Stimulated activated CD8-positive, alpha-beta memory T cell treated with anti-CD3 and anti-CD28 coated beads, Interleukin-12 subunit alpha, Interleukin-12 subunit beta, amount 100 ng/mL, for 24 hours (primary cell): Measurements from ENCODE around the gene KCNQ4.

Experiments
- DNase-seq: peaks from one replicate; pipeline ENCODE4 v3.0.0-alpha.2; 2020; ENCODE audit errors: extremely low read depth

KCNQ4 gene

GRCh38 chr1:40776236-40777072 is 7.1 kb upstream of the KCNQ4 start:
- DNase-seq = no peak

DNA sequence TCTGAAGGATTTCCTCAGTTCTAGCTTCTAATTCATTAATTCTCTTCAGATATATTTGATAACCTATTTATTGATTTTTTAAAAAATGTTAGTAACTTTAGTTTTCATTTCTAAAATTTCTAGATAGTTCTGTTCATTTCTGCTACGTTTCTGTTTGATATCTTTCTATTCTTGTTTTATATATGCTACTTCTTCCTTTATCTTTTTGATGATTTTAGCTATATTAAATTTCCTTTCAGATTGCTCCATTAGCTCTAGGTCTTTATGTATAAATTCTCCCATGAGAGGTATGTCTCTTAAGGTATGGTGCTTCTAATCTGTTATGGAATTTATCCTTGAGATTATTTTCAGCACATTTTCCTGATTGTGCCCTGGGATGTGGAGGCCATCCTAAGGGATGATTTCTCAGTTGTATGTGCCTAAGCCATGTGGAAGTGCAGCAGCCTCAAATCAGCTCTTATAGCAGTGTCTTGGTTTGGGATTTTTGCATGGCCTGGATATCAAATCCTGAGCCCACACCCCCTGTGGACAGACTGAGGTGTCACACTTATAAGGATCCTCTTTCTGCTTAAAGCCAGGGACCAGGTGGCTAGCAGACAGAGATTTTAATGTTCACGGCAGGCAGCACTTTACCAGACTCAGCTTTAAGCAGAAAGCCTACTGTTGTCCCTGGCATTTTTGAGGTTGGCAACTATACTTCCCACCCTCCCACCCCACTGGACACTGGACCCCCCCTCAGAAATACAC is 6.2 kb upstream of the KCNQ4 start:
- no peak for DNase-seq

DNA sequence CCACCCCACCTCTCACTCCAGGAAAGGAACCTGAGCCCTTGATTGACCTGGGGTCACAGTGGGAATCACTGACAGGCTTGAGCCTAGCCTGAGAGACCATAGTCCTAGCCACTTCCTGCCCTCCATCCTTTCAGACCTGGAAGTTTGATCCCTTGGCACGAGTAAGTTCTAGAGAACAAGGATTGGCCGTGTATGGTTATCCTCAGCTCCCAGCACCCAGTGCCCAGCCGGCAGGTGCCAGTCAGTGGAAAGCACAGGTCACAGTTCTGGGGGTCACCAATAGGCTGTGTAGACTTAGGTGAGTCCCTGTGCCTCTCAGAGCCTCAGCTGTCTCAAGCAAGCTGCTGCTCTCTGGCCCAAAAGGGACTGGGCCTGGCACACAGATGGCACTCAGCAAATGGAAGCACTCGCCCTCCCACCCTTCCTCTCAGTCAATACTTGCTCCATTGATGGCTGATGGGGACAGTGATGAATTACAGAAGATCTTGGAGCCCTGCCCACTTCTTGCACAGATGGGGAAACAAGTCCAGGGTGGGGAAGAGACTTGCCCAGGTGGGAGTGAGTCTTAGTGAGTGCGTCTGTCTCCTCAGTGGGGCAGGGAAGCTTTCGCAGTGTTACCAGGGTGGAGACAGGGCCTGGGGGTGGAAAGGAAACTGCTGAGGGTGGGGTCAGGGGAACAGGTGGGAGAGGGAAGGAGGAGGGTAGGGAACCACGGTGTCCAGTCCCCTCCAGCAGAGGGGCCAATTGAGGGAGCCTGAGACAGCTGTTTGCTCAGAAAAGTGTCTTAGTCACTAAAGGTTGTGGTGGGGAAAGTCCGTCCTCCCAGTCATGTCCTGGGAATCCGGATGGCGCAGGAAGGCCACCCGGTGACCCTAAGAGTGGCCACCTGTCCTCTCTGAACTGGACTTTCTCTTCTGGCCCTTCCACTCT is 2.6 kb upstream of the KCNQ4 start:
- no peak for DNase-seq

- DNase-seq = no peak
Measured at GRCh38 chr1:40781608-40781971, 2.0 kb upstream of the KCNQ4 start.

GRCh38 chr1:40782371-40782956 is 1.1 kb upstream of the KCNQ4 start:
- DNase-seq = no peak

DNA sequence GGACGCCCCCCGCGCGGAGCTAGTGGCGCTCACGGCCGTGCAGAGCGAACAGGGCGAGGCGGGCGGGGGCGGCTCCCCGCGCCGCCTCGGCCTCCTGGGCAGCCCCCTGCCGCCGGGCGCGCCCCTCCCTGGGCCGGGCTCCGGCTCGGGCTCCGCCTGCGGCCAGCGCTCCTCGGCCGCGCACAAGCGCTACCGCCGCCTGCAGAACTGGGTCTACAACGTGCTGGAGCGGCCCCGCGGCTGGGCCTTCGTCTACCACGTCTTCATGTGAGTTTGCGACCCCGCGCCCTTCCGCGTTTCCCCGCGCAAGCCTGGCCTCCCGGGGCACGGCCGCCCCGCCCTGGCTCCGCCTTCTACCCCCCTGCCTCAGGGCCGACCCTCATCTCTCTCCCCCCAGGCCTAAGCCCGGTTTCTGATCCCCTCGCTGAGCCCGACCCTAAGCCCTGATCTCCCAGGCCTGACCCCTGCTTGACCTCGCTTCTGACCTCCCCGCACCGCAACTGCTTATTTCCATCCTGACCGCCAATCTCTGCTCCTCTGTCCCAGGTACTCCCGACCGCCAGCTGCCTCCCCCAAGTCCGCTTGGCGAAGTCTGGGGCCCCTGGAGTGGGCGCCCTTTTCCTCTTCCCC is 669 bp downstream of the KCNQ4 start:
- DNase-seq = no peak

DNA sequence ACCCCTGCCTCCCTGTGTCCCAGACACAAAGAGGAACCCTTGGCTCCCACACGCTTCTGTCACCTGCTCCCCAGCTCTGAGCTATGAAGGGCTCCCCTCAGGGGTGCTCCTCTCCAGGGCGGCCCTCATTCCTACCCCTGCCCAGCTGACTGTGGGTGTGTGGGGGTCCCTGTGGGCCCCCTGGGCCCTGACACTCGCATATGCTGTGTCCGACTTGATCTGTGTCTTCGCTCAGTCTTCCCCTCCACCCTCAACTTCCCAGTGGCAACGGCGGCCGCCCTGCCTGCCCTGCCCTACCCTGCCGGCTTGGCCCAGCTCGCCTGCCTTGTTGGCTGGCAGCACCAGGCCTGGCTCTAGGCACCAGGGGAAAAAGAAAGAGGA is 1.2 kb downstream of the KCNQ4 start:
- DNase-seq = no peak

- no peak for DNase-seq
Measured at GRCh38 chr1:40785446-40785845, 1.9 kb downstream of the KCNQ4 start.

GRCh38 chr1:40786171-40786994 is 2.8 kb downstream of the KCNQ4 start:
- DNase-seq = no peak

GRCh38 chr1:40786995-40787705 is 3.6 kb downstream of the KCNQ4 start:
- no peak for DNase-seq

GRCh38 chr1:40787737-40788560 is 4.4 kb downstream of the KCNQ4 start:
- DNase-seq = no peak

DNA sequence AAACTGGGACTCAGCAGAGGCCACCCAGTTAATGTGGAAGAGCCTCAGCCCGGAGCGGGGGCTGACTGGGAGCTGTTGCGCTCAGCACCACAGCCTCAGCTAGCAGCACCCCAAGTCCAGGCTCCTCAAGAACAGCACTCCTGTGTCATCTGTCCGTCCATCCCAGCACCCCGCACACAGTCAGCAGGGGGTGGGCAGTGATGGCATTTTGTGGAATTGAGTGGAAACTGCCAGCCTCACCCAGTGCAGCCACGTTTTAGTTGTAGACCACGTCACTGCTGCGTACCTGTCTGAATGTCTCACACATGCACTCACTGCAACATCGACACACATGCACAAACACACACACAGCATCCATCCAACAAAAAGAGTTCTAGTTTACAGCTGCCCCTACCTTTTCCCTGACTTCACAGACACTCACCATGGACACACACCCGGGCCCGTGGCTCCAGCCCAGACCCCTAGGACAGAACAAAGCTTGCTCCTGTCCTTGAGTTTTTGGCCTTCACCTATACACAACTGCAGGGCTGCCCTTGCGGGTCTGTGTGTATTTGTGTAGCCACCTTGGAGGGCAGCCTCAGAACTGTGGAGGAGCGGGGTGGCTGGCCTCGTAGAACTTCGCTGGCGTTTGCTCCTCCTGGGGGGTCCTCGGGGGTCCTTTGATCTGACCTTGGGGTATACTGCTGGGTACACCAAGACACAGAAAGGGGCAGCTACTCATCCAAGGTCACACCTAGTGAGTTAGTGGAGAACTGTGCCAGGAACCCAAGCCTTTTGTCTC is 5.2 kb downstream of the KCNQ4 start:
- no peak for DNase-seq

GRCh38 chr1:40789342-40789598 is 5.7 kb downstream of the KCNQ4 start:
- DNase-seq = no peak

- no peak for DNase-seq
Measured at GRCh38 chr1:40789661-40790430, 6.3 kb downstream of the KCNQ4 start.

- no peak for DNase-seq
Measured at GRCh38 chr1:40792036-40792435, 8.4 kb downstream of the KCNQ4 start.

DNA sequence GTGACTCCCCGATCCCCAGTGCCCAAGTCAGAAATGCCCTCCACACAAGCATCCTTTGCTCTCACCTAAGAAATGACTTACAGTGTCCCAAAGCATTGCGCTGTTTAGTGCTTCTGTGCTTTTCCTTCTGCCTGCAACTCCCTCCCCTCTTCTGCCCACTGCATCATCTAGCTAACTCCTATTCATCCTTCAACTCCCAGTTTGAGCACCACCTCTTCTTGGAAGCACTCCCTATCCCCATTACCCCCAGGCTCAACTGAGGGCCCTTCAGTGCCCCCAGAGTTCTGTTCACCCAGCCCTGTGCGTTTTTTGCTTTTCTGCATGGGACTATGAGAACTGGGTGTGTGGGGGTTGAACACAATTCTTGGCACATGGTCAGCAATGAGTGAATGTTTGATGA is 10.0 kb downstream of the KCNQ4 start:
- DNase-seq = no peak

- DNase-seq = no peak
Measured at GRCh38 chr1:40794048-40794447, 10.5 kb downstream of the KCNQ4 start.
